BLaER1 (cell line): ENCODE measurements around the gene MGLL.

ENCODE experiments used
- H3K27ac ChIP-seq: shearing (Covaris generic); formaldehyde crosslinking; 2 replicates; pipeline ENCODE4 v1.8.1; 2022
- H3K27me3 ChIP-seq: shearing (Covaris generic); formaldehyde crosslinking; 2 replicates; pipeline ENCODE4 v1.8.1; 2022
- H3K36me3 ChIP-seq: shearing (Covaris generic); formaldehyde crosslinking; 2 replicates; pipeline ENCODE4 v1.8.1; 2022
- H3K4me1 ChIP-seq: shearing (Covaris generic); formaldehyde crosslinking; 2 replicates; pipeline ENCODE4 v1.8.1; 2022
- H3K4me2 ChIP-seq: shearing (Covaris generic); formaldehyde crosslinking; 2 replicates; pipeline ENCODE4 v1.8.1; 2022
- H3K4me3 ChIP-seq: shearing (Covaris generic); formaldehyde crosslinking; 2 replicates; pipeline ENCODE4 v1.8.1; 2022
- H3K9ac ChIP-seq: shearing (Covaris generic); formaldehyde crosslinking; 2 replicates; pipeline ENCODE4 v1.8.1; 2022
- H3K9me3 ChIP-seq: shearing (Covaris generic); formaldehyde crosslinking; 2 replicates; pipeline ENCODE4 v1.8.1; 2022
- H4K20me1 ChIP-seq: shearing (Covaris generic); formaldehyde crosslinking; 2 replicates; pipeline ENCODE4 v1.8.1; 2022
- Cebpa-rat ChIP-seq: shearing (Covaris generic); IDR thresholded peaks from 2 replicates; pipeline ENCODE4 v1.8.1; 2022

The MGLL gene

GRCh38 chr3:127753338-127753737 lies 69.0 kb downstream of the MGLL start:
- 0 out of 2 replicates have a peak, but pooled peaks cover 8% of the 10 kb centered on the region for H3K27me3 ChIP-seq
- peak overlapping the region; percentile 69 for H3K4me2 ChIP-seq
- no peak overlapping the region for H3K9ac ChIP-seq
- H3K27ac ChIP-seq = no peak overlapping the region
- no peaks in the 10 kb centered on the region for H3K36me3 ChIP-seq
- no peak for TF ChIP-seq Cebpa-rat
- H3K9me3 ChIP-seq = no peaks in the 10 kb centered on the region
- no peak overlapping the region for H3K4me3 ChIP-seq
- H3K4me1 ChIP-seq = peaks cover 77% of the 10 kb centered on the region
- no peaks in the 10 kb centered on the region for H4K20me1 ChIP-seq

- H3K4me3 ChIP-seq = no peak overlapping the region
- H3K27me3 ChIP-seq = 0 out of 2 replicates have a peak, but pooled peaks cover 8% of the 10 kb centered on the region
- TF ChIP-seq Cebpa-rat = no peak
- peak overlapping the region; percentile 75 for H3K4me2 ChIP-seq
- H4K20me1 ChIP-seq = no peaks in the 10 kb centered on the region
- no peak overlapping the region for H3K27ac ChIP-seq
- peaks cover 92% of the 10 kb centered on the region for H3K4me1 ChIP-seq
- no peaks in the 10 kb centered on the region for H3K36me3 ChIP-seq
- H3K9me3 ChIP-seq = no peaks in the 10 kb centered on the region
- H3K9ac ChIP-seq = no peak overlapping the region
These were observed 70.5 kb downstream of the MGLL start for GRCh38 chr3:127751782-127752181.

- Histone ChIP-seq H3K27me3 (0 out of 2 replicates have a peak, but pooled peaks cover 8% of the 10 kb centered on the region), H3K9ac (no peak overlapping the region), H3K4me2 (peak overlapping the region; percentile 75), H3K4me1 (peaks cover 98% of the 10 kb centered on the region), H4K20me1 (no peaks in the 10 kb centered on the region), H3K9me3 (no peaks in the 10 kb centered on the region), H3K4me3 (no peak overlapping the region), H3K36me3 (no peaks in the 10 kb centered on the region), H3K27ac (peak overlapping the region; percentile 61)
- TF ChIP-seq Cebpa-rat = no peak
These were observed 71.1 kb downstream of the MGLL start for GRCh38 chr3:127751163-127751621.

GRCh38 chr3:127750226-127751031 lies 71.9 kb downstream of the MGLL start:
- 0 out of 2 replicates have a peak, but pooled peaks cover 8% of the 10 kb centered on the region for H3K27me3 ChIP-seq
- TF ChIP-seq Cebpa-rat = no peak
- H3K4me3 ChIP-seq = no peak overlapping the region
- no peaks in the 10 kb centered on the region for H3K36me3 ChIP-seq
- peak overlapping the region; percentile 82 for H3K27ac ChIP-seq
- H3K4me1 ChIP-seq = peaks cover 94% of the 10 kb centered on the region
- H3K4me2 ChIP-seq = peak overlapping the region; percentile 75
- no peaks in the 10 kb centered on the region for H4K20me1 ChIP-seq
- peak overlapping the region; percentile 56; the same call in 1 of the 2 replicates for H3K9ac ChIP-seq
- no peaks in the 10 kb centered on the region for H3K9me3 ChIP-seq

GRCh38 chr3:127749787-127750225 lies 72.5 kb downstream of the MGLL start:
- H3K27me3 ChIP-seq = 0 out of 2 replicates have a peak, but pooled peaks cover 8% of the 10 kb centered on the region
- H3K9me3 ChIP-seq = no peaks in the 10 kb centered on the region
- H3K4me1 ChIP-seq = peaks cover 87% of the 10 kb centered on the region
- peak overlapping the region; percentile 75 for H3K4me2 ChIP-seq
- H3K27ac ChIP-seq = peak overlapping the region; percentile 82
- no peaks in the 10 kb centered on the region for H4K20me1 ChIP-seq
- no peak overlapping the region for H3K4me3 ChIP-seq
- no peaks in the 10 kb centered on the region for H3K36me3 ChIP-seq
- H3K9ac ChIP-seq = peak overlapping the region; percentile 56; the same call in 1 of the 2 replicates
- no peak for TF ChIP-seq Cebpa-rat

GRCh38 chr3:127749361-127749760 lies 73.0 kb downstream of the MGLL start:
- Histone ChIP-seq H3K27ac (peak overlapping the region; percentile 82), H3K27me3 (0 out of 2 replicates have a peak, but pooled peaks cover 8% of the 10 kb centered on the region), H3K9ac (peak overlapping the region; percentile 56; the same call in 1 of the 2 replicates), H3K36me3 (no peaks in the 10 kb centered on the region), H3K9me3 (no peaks in the 10 kb centered on the region), H3K4me3 (no peak overlapping the region), H3K4me1 (peaks cover 83% of the 10 kb centered on the region), H4K20me1 (no peaks in the 10 kb centered on the region), H3K4me2 (peak overlapping the region; percentile 75)
- TF ChIP-seq Cebpa-rat = no peak

GRCh38 chr3:127748754-127749327 lies 73.5 kb downstream of the MGLL start:
- Histone ChIP-seq H3K4me3 (no peak overlapping the region), H3K9ac (no peak overlapping the region), H4K20me1 (no peaks in the 10 kb centered on the region), H3K4me2 (peak overlapping the region; percentile 75), H3K27me3 (0 out of 2 replicates have a peak, but pooled peaks cover 7% of the 10 kb centered on the region), H3K36me3 (no peaks in the 10 kb centered on the region), H3K27ac (no peak overlapping the region), H3K4me1 (peaks cover 78% of the 10 kb centered on the region), H3K9me3 (no peaks in the 10 kb centered on the region)
- no peak for TF ChIP-seq Cebpa-rat

- Histone ChIP-seq H3K4me1 (peaks cover 69% of the 10 kb centered on the region), H3K27ac (no peak overlapping the region), H3K9ac (no peak overlapping the region), H3K4me3 (no peak overlapping the region), H3K36me3 (no peaks in the 10 kb centered on the region), H3K27me3 (no peaks in the 10 kb centered on the region), H4K20me1 (no peaks in the 10 kb centered on the region), H3K4me2 (peak overlapping the region; percentile 75), H3K9me3 (no peaks in the 10 kb centered on the region)
- no peak for TF ChIP-seq Cebpa-rat
These were observed 74.4 kb downstream of the MGLL start for GRCh38 chr3:127747751-127748521.

- H4K20me1 ChIP-seq = no peaks in the 10 kb centered on the region
- H3K36me3 ChIP-seq = no peaks in the 10 kb centered on the region
- no peak overlapping the region for H3K4me3 ChIP-seq
- H3K27ac ChIP-seq = no peak overlapping the region
- TF ChIP-seq Cebpa-rat = no peak
- H3K9ac ChIP-seq = no peak overlapping the region
- peak overlapping the region; percentile 75 for H3K4me2 ChIP-seq
- H3K4me1 ChIP-seq = peaks cover 60% of the 10 kb centered on the region
- no peaks in the 10 kb centered on the region for H3K27me3 ChIP-seq
- no peaks in the 10 kb centered on the region for H3K9me3 ChIP-seq
These were observed 75.2 kb downstream of the MGLL start for GRCh38 chr3:127747066-127747465.
